H1 (cell line): ENCODE measurements around the gene TNNT3. TPM values are rescaled to one million over a fixed set of nuclear protein-coding genes. Genes with fewer than 3 reads are reported as not detected.
A peak's percentile ranks its signal among the peaks of the same experiment; 100 is the strongest.

ENCODE experiments used
- CTCF ChIA-PET: fragments of 300-600 bp; sonication (Branson Sonifier 250); formaldehyde crosslinking; loops from one replicate; lab custom pipeline; 2021; ENCODE audit not compliant: partially characterized antibody; lab: Charles Lee
- POLR2A ChIA-PET: fragments of 300-600 bp; sonication (Branson Sonifier 250); formaldehyde crosslinking; loops from one replicate; lab custom pipeline; 2021; ENCODE audit warnings: inconsistent platforms; ENCODE audit not compliant: partially characterized antibody; lab: Charles Lee
- DNase-seq, 2 experiments: peaks; one replicate each; pipeline versions ENCODE4 v3.0.0 to v3.0.0-alpha.2; 2010 to 2022; ENCODE audit warnings: low spot score in 2 of 2, low read depth in 1 of 2, mixed read lengths in 1 of 2
- FAIRE-seq: peaks from 2 replicates; lab custom pipeline; 2011; peaks lifted over from hg19 to GRCh38; lab: Jason Lieb, UNC
- H2AFZ ChIP-seq: 2 replicates; pipeline ENCODE4 v1.8.1; 2012; ENCODE audit warnings: low read length, inconsistent platforms
- H2AK5ac ChIP-seq: 2 replicates; pipeline ENCODE4 v1.6.1; 2013; ENCODE audit warnings: low read depth, low read length
- H2BK120ac ChIP-seq: replicated peaks from 2 replicates; pipeline ENCODE3; 2013; ENCODE audit warnings: low read depth, low read length, inconsistent platforms
- H2BK12ac ChIP-seq: 2 replicates; pipeline ENCODE4 v1.6.1; 2013; ENCODE audit warnings: low read depth, low read length
- H2BK15ac ChIP-seq: 2 replicates; pipeline ENCODE4 v1.6.1; 2013; ENCODE audit warnings: low read length
- H2BK20ac ChIP-seq: 2 replicates; pipeline ENCODE4 v1.6.1; 2013; ENCODE audit warnings: low read length
- H2BK5ac ChIP-seq: 2 replicates; pipeline ENCODE4 v1.6.1; 2013; ENCODE audit warnings: low read depth, low read length
- H3K14ac ChIP-seq: 2 replicates; pipeline ENCODE4 v1.6.1; 2013; ENCODE audit warnings: inconsistent platforms; ENCODE audit not compliant: insufficient read length
- H3K18ac ChIP-seq: 2 replicates; pipeline ENCODE4 v1.6.1; 2013; ENCODE audit warnings: low read length; ENCODE audit errors: extremely low read depth
- H3K23ac ChIP-seq: 2 replicates; pipeline ENCODE4 v1.6.1; 2013; ENCODE audit warnings: inconsistent platforms; ENCODE audit not compliant: insufficient read length
- H3K23me2 ChIP-seq: 2 replicates; pipeline ENCODE4 v1.6.1; 2013; ENCODE audit warnings: low read depth, low read length
- H3K27ac ChIP-seq: 2 replicates; pipeline ENCODE4 v1.6.1; 2011; ENCODE audit warnings: low read depth, low read length, inconsistent platforms
- H3K27me3 ChIP-seq, 4 experiments: replicated peaks in 1 of 4; 1 replicate in 1 of 4; 2 replicates in 3 of 4; pipeline versions ENCODE4 v1.6.1 to v1.8.1; 2011 to 2013; ENCODE audit warnings: low read length in 3 of 4, mild to moderate bottlenecking in 3 of 4, inconsistent platforms in 2 of 4, mixed read lengths in 2 of 4, moderate library complexity in 1 of 4; ENCODE audit not compliant: control insufficient read depth in 3 of 4, insufficient read depth in 3 of 4; ENCODE audit errors: extremely low read depth in 1 of 4
- H3K36me3 ChIP-seq, 4 experiments: 2 replicates each; pipeline versions ENCODE4 v1.6.1 to v1.8.1; 2011 to 2013; ENCODE audit warnings: mild to moderate bottlenecking in 4 of 4, low read length in 3 of 4, moderate library complexity in 2 of 4, control low read depth in 1 of 4, inconsistent platforms in 1 of 4; ENCODE audit not compliant: insufficient read depth in 4 of 4, control insufficient read depth in 2 of 4
- H3K4ac ChIP-seq: replicated peaks from 2 replicates; pipeline ENCODE3; 2013; ENCODE audit warnings: low read length, low read depth, mixed read lengths, inconsistent platforms; ENCODE audit not compliant: insufficient read length
- H3K4me1 ChIP-seq, 4 experiments: replicated peaks in 1 of 4; 1 replicate in 1 of 4; 2 replicates in 3 of 4; pipeline versions ENCODE4 v1.6.1 to v1.8.1; 2011 to 2013; ENCODE audit warnings: low read length in 3 of 4, inconsistent platforms in 2 of 4, mixed read lengths in 1 of 4; ENCODE audit not compliant: insufficient read depth in 4 of 4, control insufficient read depth in 3 of 4
- H3K4me2 ChIP-seq, 2 experiments: 2 replicates each; pipeline versions ENCODE4 v1.6.1 to v1.8.1; 2011 to 2013; ENCODE audit warnings: low read depth in 2 of 2, low read length in 2 of 2, control low read depth in 1 of 2, inconsistent platforms in 1 of 2, mild to moderate bottlenecking in 1 of 2; ENCODE audit not compliant: insufficient read depth in 1 of 2
- H3K4me3 ChIP-seq, 4 experiments: fragments of 200-600, 300-600 bp in 1 of 4; sonication (generic), shearing (Covaris generic), sonication (Bioruptor Twin) in 1 of 4; 2 replicates each; pipeline versions ENCODE4 v1.5.1 to v1.8.1; 2011 to 2016; ENCODE audit warnings: low read length in 4 of 4, low read depth in 3 of 4, control low read depth in 2 of 4, inconsistent platforms in 2 of 4, mild to moderate bottlenecking in 2 of 4, mixed read lengths in 1 of 4, moderate library complexity in 1 of 4; ENCODE audit not compliant: insufficient read depth in 2 of 4; ENCODE audit errors: extremely low read depth in 1 of 4
- H3K56ac ChIP-seq: replicated peaks from 2 replicates; pipeline ENCODE3; 2013; ENCODE audit warnings: low read depth, mild to moderate bottlenecking, mixed read lengths, low read length, inconsistent platforms; ENCODE audit not compliant: insufficient read length
- H3K79me1 ChIP-seq: 2 replicates; pipeline ENCODE4 v1.6.1; 2013; ENCODE audit warnings: low read depth, low read length, control low read depth
- H3K79me2 ChIP-seq, 2 experiments: 2 replicates each; pipeline versions ENCODE4 v1.6.1 to v1.8.1; 2012 to 2013; ENCODE audit warnings: low read length in 2 of 2, mild to moderate bottlenecking in 2 of 2, inconsistent platforms in 1 of 2; ENCODE audit not compliant: insufficient read depth in 2 of 2, control insufficient read depth in 1 of 2
- H3K9ac ChIP-seq, 4 experiments: replicated peaks in 1 of 4; 1 replicate in 1 of 4; 2 replicates in 3 of 4; pipeline versions ENCODE4 v1.6.1 to v1.8.1; 2011 to 2013; ENCODE audit warnings: low read depth in 3 of 4, low read length in 3 of 4, control low read depth in 2 of 4, mild to moderate bottlenecking in 2 of 4, moderate library complexity in 2 of 4, inconsistent platforms in 1 of 4; ENCODE audit errors: extremely low read depth in 1 of 4
- H3K9me3 ChIP-seq, 2 experiments: 2 replicates each; pipeline versions ENCODE4 v1.6.1 to v1.8.1; 2012 to 2013; ENCODE audit warnings: mild to moderate bottlenecking in 2 of 2, moderate library complexity in 2 of 2, control low read depth in 1 of 2, inconsistent platforms in 1 of 2, low read depth in 1 of 2, low read length in 1 of 2, mixed read lengths in 1 of 2; ENCODE audit not compliant: insufficient read depth in 2 of 2
- H4K20me1 ChIP-seq, 2 experiments: replicated peaks in 1 of 2; 2 replicates each; pipeline versions ENCODE3 to v1.8.1; 2011 to 2013; ENCODE audit warnings: inconsistent platforms in 2 of 2, low read length in 2 of 2, mild to moderate bottlenecking in 1 of 2; ENCODE audit not compliant: insufficient read depth in 2 of 2, control insufficient read depth in 1 of 2
- H4K5ac ChIP-seq: 2 replicates; pipeline ENCODE4 v1.6.1; 2013; ENCODE audit warnings: low read length, low read depth, mixed read lengths, inconsistent platforms; ENCODE audit not compliant: insufficient read length
- H4K8ac ChIP-seq: 2 replicates; pipeline ENCODE4 v1.8.0; 2013; ENCODE audit warnings: mild to moderate bottlenecking, moderate library complexity, low read length, inconsistent platforms; ENCODE audit not compliant: insufficient read depth; ENCODE audit errors: extremely low read depth
- H4K91ac ChIP-seq: replicated peaks from 2 replicates; pipeline ENCODE3; 2013; ENCODE audit warnings: low read length, mixed read lengths, inconsistent platforms; ENCODE audit not compliant: insufficient read length
- HDAC6 ChIP-seq: IDR thresholded peaks from one replicate; pipeline ENCODE4 v1.7.1; 2012; ENCODE audit warnings: low read depth, mild to moderate bottlenecking, inconsistent platforms, low read length, moderate library complexity
- POU5F1 ChIP-seq: IDR thresholded peaks from 2 replicates; pipeline ENCODE4 v1.6.1; 2011; ENCODE audit warnings: low read depth, mild to moderate bottlenecking, low read length, moderate library complexity
- SIN3A ChIP-seq, 2 experiments: IDR thresholded peaks in 1 of 2; conservative IDR thresholded peaks in 1 of 2; 2 replicates each; pipeline ENCODE4 v1.6.1; 2011 to 2012; ENCODE audit warnings: low read length in 2 of 2, improper control_type of control experiment in 1 of 2, low read depth in 1 of 2, mild to moderate bottlenecking in 1 of 2
- SP1 ChIP-seq: IDR thresholded peaks from 2 replicates; pipeline ENCODE4 v1.6.1; 2011; ENCODE audit warnings: low read depth, low read length
- WGBS, 2 experiments: shearing (Covaris generic) in 1 of 2; methylation state at CpG; one replicate each; pipeline versions ENCODE4 v1.1.6 to v1.1.7; 2013 to 2015; ENCODE audit warnings: low lambda C conversion rate in 2 of 2, mixed read lengths in 2 of 2, inconsistent platforms in 1 of 2, low coverage in 1 of 2, missing lambda C conversion rate in 1 of 2; ENCODE audit not compliant: insufficient replicate concordance in 2 of 2, insufficient coverage in 1 of 2, insufficient read length in 1 of 2; ENCODE audit errors: extremely low coverage in 1 of 2, missing lambda C conversion rate in 1 of 2; 5-methylcytosine and 5-hydroxymethylcytosine counted together
- polyA plus RNA-seq, 7 experiments: library from polyadenylated mRNA; depleted of rRNA in 3 of 7; stranded (reverse) in 5 of 7; unstranded in 2 of 7; fragments of >200 nt in 5 of 7; fragments of 200-250 nt in 2 of 7; gene quantifications; 1 replicate in 5 of 7; 2 replicates in 1 of 7; 4 replicates in 1 of 7; pipeline versions ENCODE4 v1.2.1 to v1.2.3, GENCODE V29; 2011 to 2013; ENCODE audit warnings: missing spikeins in 2 of 7, mixed read lengths in 2 of 7
- total RNA-seq: library from RNA; stranded (reverse); fragmentation: NEBNext Ultra II Directional; extraction: Animal tissue kit (Norgen Biotek cat#: 25700); gene quantifications from 2 replicates; pipeline ENCODE4 v1.2.1, GENCODE V29; 2021
- TF ChIP-seq, protein P1 (sequence below): IDR thresholded peaks from 2 replicates; pipeline ENCODE4 v1.6.1; 2012; ENCODE audit warnings: low read length, inconsistent platforms

TNNT3 gene
- total and polyA plus RNA-seq, 2 of the 8 experiments (the other 6 are each of a cell fraction or from before 2014, with no cell fraction given), result not detected

DNA sequence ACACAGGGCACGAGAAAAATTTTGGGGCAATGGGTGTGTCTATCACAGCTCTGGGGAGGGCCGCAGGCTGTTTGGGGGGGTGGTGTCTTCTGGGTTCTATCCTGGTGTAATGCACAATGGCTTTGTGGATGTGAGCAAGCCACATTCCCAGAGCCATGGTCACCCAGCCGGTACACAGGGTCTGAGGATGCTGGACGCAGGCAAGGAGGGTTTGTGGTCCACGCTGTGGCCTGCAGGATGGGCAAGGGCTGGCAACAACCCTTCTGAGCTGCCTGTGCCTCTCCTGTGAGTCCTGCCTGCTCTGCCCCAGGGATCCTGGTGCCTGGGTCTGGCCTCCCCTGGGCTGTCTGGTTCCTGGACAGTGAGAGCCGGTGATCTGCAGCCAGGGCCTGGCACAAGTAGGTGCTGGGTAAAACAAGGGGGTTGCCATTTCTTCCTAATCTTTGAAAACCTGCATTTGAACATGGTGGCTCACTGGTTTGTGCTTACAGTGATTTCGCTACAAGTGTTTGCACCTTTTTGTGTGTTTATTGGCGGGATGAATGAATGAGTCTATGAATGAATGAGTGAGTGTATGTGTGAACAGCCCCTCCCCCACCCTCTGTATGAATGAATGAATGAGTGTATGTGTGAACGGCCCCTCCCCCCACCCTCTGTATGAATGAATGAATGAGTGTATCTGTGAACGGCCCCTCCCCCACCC lies 23.2 kb downstream of the TNNT3 start:
- Histone ChIP-seq H4K5ac (no peak overlapping the region), H2AK5ac (no peak overlapping the region), H2BK15ac (0 out of 2 replicates have a peak overlapping the region, but pooled peaks have one; percentile 61), H4K91ac (peak overlapping the region; percentile 47), H3K36me3 (no peaks in the 10 kb centered on the region), H3K79me1 (no peaks in the 10 kb centered on the region), H3K23me2 (peaks cover 2% of the 10 kb centered on the region; the same call in 1 of the 2 replicates), H4K20me1 (no peaks in the 10 kb centered on the region), H3K18ac (no peak overlapping the region; the same call in 1 of the 2 replicates), H3K14ac (no peak overlapping the region), H3K27ac (no peak overlapping the region), H2BK120ac (no peak overlapping the region), H3K4me2 (no peak overlapping the region), H3K9ac (no peak overlapping the region), H2BK5ac (peak overlapping the region; percentile 68; the same call in 1 of the 2 replicates), H2BK20ac (peak overlapping the region; percentile 51; the same call in 1 of the 2 replicates), H2AFZ (no peak overlapping the region), H3K27me3 (no peaks in the 10 kb centered on the region), H3K56ac (no peak overlapping the region), H3K4ac (no peak overlapping the region), H3K4me3 (no peak overlapping the region), H3K4me1 (peaks cover 0 to 10% (median 0%) of the 10 kb centered on the region in 4 experiments; a peak in 2 of 7 replicates), H3K79me2 (no peaks in the 10 kb centered on the region), H2BK12ac (peak overlapping the region; percentile 90; the same call in 1 of the 2 replicates), H4K8ac (no peak overlapping the region), H3K9me3 (no peaks in the 10 kb centered on the region), H3K23ac (no peak overlapping the region)
- DNase-seq (no peak), FAIRE-seq (no peak)
- ChIA-PET POLR2A (interaction anchor here (1.0 kb wide), 1 partner anchor 44 kb away, joined by 3 read pairs; no protein-coding TSS in a partner anchor), CTCF (interaction anchor here (0.7 to 1.5 kb wide), 5 partner anchors 19 to 213 kb away, joined by 3 to 6 read pairs (median 3); partner anchors contain the start of gene TNNT3)
- 94% methylated on average over 9 of the region's 10 CpGs; no CpG with 5 or more reads in 1 of the 2 experiments for WGBS, 2 experiments
- no peak for TF ChIP-seq SP1
- TF ChIP-seq, protein P1, sequence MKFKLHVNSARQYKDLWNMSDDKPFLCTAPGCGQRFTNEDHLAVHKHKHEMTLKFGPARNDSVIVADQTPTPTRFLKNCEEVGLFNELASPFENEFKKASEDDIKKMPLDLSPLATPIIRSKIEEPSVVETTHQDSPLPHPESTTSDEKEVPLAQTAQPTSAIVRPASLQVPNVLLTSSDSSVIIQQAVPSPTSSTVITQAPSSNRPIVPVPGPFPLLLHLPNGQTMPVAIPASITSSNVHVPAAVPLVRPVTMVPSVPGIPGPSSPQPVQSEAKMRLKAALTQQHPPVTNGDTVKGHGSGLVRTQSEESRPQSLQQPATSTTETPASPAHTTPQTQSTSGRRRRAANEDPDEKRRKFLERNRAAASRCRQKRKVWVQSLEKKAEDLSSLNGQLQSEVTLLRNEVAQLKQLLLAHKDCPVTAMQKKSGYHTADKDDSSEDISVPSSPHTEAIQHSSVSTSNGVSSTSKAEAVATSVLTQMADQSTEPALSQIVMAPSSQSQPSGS, result no peak
- no peak for TF ChIP-seq HDAC6
- TF ChIP-seq SIN3A (conservative IDR thresholded peaks at IDR 0.05 in 1 of 2, IDR thresholded peaks at IDR 0.05 in 1 of 2; ENCODE audit: low read depth in 1 of 2, low read length in 2 of 2), result no peak
- no peak for TF ChIP-seq POU5F1
